Thyroid gland (tissue), 4 donors: ENCODE measurements around the gene PLEKHD1. TPM values are rescaled to one million over a fixed set of nuclear protein-coding genes. Genes with fewer than 3 reads are reported as not detected.

ENCODE experiments used
- DNase-seq, 2 donors: peaks; one replicate each; pipeline ENCODE4 v3.0.0-alpha.2; 2019
- H3K27ac ChIP-seq, 3 donors: fragments of 200-600 bp; sonication (generic); 1 replicate in 2 of 3; 2 replicates in 1 of 3; pipeline ENCODE4 v1.5.1; 2016 to 2019; ENCODE audit warnings: mild to moderate bottlenecking in 1 of 3, moderate library complexity in 1 of 3
- H3K27me3 ChIP-seq: fragments of 200-600 bp; sonication (generic); one replicate; pipeline ENCODE4 v1.5.1; 2019
- H3K36me3 ChIP-seq, 2 donors: fragments of 200-600 bp; sonication (generic); one replicate each; pipeline ENCODE4 v1.5.1; 2016 to 2019
- H3K4me1 ChIP-seq, 2 donors: fragments of 200-600 bp; sonication (generic); one replicate each; pipeline ENCODE4 v1.5.1; 2017 to 2019
- H3K4me3 ChIP-seq, 3 donors: fragments of 200-600 bp; sonication (generic); replicated peaks in 1 of 3; 1 replicate in 2 of 3; 2 replicates in 1 of 3; pipeline ENCODE4 v1.5.1; 2016; ENCODE audit warnings: mild to moderate bottlenecking in 1 of 3
- H3K9me3 ChIP-seq: fragments of 200-600 bp; sonication (generic); one replicate; pipeline ENCODE4 v1.5.1; 2017
- CTCF ChIP-seq, 6 experiments: fragments of 200-600 bp in 3 of 6; fragments of 450-650 bp in 3 of 6; sonication (generic) in 3 of 6; IDR thresholded peaks; one replicate each; pipeline ENCODE4 v1.5.1; 2016 to 2019; ENCODE audit warnings: antibody characterized with exemption in 6 of 6, mild to moderate bottlenecking in 2 of 6, inconsistent platforms in 1 of 6, moderate library complexity in 1 of 6
- POLR2A ChIP-seq, 2 donors: fragments of 450-650 bp; IDR thresholded peaks; one replicate each; pipeline ENCODE4 v1.6.1; 2017; ENCODE audit warnings: antibody characterized with exemption in 2 of 2, mild to moderate bottlenecking in 2 of 2, moderate library complexity in 1 of 2
- WGBS, 2 donors: methylation state at CpG; one replicate each; pipeline ENCODE4 v1.1.5; 2017; 5-methylcytosine and 5-hydroxymethylcytosine counted together
- intact Hi-C: fragments of 100-400 bp; cut with DNase I; formaldehyde crosslinking; loops from one replicate; pipeline ENCODE4 v1.15.1; 2023
- total RNA-seq, 4 donors: library from RNA; depleted of rRNA; stranded (reverse); fragments of >200 nt; gene quantifications; one replicate each; pipeline ENCODE4 v1.2.3, GENCODE V29; 2016

Gene PLEKHD1
- total RNA-seq, 4 donors from 2014 or later, result 0.40 to 7.6 (median 2.7) TPM

- no peak overlapping the region for H3K27ac ChIP-seq
- TF ChIP-seq CTCF (IDR thresholded peaks at IDR 0.05) (no peak), POLR2A (IDR thresholded peaks at IDR 0.05) (no peak)
- no peaks in the 10 kb centered on the region for H3K36me3 ChIP-seq
- no peak overlapping the region for H3K4me3 ChIP-seq
- no peaks in the 10 kb centered on the region for H3K9me3 ChIP-seq
- no peaks in the 10 kb centered on the region for H3K27me3 ChIP-seq
- peaks cover 29 to 40% of the 10 kb centered on the region in 2 donors for H3K4me1 ChIP-seq
- WGBS, 2 donors, result 79 to 91% methylated on average over 3 to 6 of the region's 6 CpGs
- DNase-seq, result no peak
- intact Hi-C loops, result no loop called here
Measured at GRCh38 chr14:69485701-69486100, 1.2 kb downstream of the PLEKHD1 start.

GRCh38 chr14:69487226-69487625 lies 2.7 kb downstream of the PLEKHD1 start:
- DNase-seq, result no peak
- WGBS, 2 donors, result 97 to 100% methylated on average over 1 to 4 of the region's 4 CpGs
- H3K27ac ChIP-seq, result no peak overlapping the region
- H3K4me3 ChIP-seq, result no peak overlapping the region
- intact Hi-C loops, result no loop called here
- no peaks in the 10 kb centered on the region for H3K9me3 ChIP-seq
- no peaks in the 10 kb centered on the region for H3K36me3 ChIP-seq
- peaks cover 16 to 29% of the 10 kb centered on the region in 2 donors for H3K4me1 ChIP-seq
- TF ChIP-seq CTCF (IDR thresholded peaks at IDR 0.05) (no peak), POLR2A (IDR thresholded peaks at IDR 0.05) (no peak)
- H3K27me3 ChIP-seq, result no peaks in the 10 kb centered on the region

GRCh38 chr14:69487771-69488170 lies 3.2 kb downstream of the PLEKHD1 start:
- WGBS, 2 donors, result 55 to 59% methylated on average over 4 of the region's 4 CpGs
- H3K27ac ChIP-seq, result no peak overlapping the region
- no peaks in the 10 kb centered on the region for H3K9me3 ChIP-seq
- H3K27me3 ChIP-seq, result no peaks in the 10 kb centered on the region
- intact Hi-C loops, result no loop called here
- no peak for TF ChIP-seq CTCF (IDR thresholded peaks at IDR 0.05)
- H3K4me3 ChIP-seq, result no peak overlapping the region
- H3K4me1 ChIP-seq, result peaks cover 10 to 24% of the 10 kb centered on the region in 2 donors
- H3K36me3 ChIP-seq, result no peaks in the 10 kb centered on the region
- DNase-seq, result no peak

GRCh38 chr14:69489495-69489894 lies 5.0 kb downstream of the PLEKHD1 start:
- TF ChIP-seq CTCF (IDR thresholded peaks at IDR 0.05) (no peak), POLR2A (IDR thresholded peaks at IDR 0.05) (no peak)
- Histone ChIP-seq H3K27ac (no peak overlapping the region), H3K36me3 (no peaks in the 10 kb centered on the region), H3K4me3 (no peak overlapping the region), H3K4me1 (peaks cover 0 to 8% of the 10 kb centered on the region in 2 donors), H3K27me3 (no peaks in the 10 kb centered on the region), H3K9me3 (no peaks in the 10 kb centered on the region)
- intact Hi-C loops, result no loop called here
- DNase-seq, result no peak

- H3K4me3 ChIP-seq, result no peak overlapping the region
- H3K27ac ChIP-seq, result no peak overlapping the region
- H3K9me3 ChIP-seq, result no peaks in the 10 kb centered on the region
- TF ChIP-seq POLR2A (IDR thresholded peaks at IDR 0.05), result no peak
- TF ChIP-seq CTCF (IDR thresholded peaks at IDR 0.05), result no peak
- intact Hi-C loops, result no loop called here
- WGBS, 2 donors, result 90 to 93% methylated on average over 7 of the region's 7 CpGs
- H3K4me1 ChIP-seq, result no peaks in the 10 kb centered on the region
- H3K36me3 ChIP-seq, result no peaks in the 10 kb centered on the region
- no peak for DNase-seq
- no peaks in the 10 kb centered on the region for H3K27me3 ChIP-seq
Measured at GRCh38 chr14:69490219-69490918, 5.8 kb downstream of the PLEKHD1 start.
